Epithelial cell of prostate (primary cell): ENCODE measurements around the gene PAPLN.
A peak's percentile ranks its signal among the peaks of the same experiment; 100 is the strongest.

ENCODE experiments used
- DNase-seq: peaks from one replicate; pipeline ENCODE4 v3.0.0-alpha.2; 2011; ENCODE audit warnings: low read depth, low spot score
- H3K27ac ChIP-seq: fragments of 450-650 bp; 2 replicates; pipeline ENCODE4 v1.5.1; 2017; ENCODE audit warnings: mild to moderate bottlenecking

PAPLN gene

GRCh38 chr14:73243341-73243740 lies 6.0 kb downstream of the PAPLN start:
- DNase-seq, result no peak
- H3K27ac ChIP-seq, result no peak overlapping the region

DNA sequence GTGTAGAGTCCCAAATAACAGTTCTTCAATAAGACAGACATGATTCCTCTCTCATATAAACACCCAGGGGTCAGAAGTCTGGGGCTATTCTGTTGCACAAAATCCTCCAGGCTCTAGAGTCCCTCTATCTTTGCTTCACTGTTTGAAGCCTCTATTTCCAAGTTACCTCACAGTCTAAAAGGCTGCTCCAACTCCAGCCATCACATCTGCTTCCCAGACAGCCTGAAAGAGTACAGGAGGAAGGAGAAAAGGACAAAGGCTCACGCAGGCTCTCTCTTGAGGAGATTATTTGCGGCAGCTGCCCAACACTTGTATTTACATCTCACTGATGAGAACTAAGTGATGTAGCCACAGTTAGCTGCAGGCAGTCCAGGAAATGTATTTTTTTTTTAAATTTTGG lies 6.4 kb downstream of the PAPLN start:
- H3K27ac ChIP-seq, result no peak overlapping the region
- DNase-seq, result no peak

DNA sequence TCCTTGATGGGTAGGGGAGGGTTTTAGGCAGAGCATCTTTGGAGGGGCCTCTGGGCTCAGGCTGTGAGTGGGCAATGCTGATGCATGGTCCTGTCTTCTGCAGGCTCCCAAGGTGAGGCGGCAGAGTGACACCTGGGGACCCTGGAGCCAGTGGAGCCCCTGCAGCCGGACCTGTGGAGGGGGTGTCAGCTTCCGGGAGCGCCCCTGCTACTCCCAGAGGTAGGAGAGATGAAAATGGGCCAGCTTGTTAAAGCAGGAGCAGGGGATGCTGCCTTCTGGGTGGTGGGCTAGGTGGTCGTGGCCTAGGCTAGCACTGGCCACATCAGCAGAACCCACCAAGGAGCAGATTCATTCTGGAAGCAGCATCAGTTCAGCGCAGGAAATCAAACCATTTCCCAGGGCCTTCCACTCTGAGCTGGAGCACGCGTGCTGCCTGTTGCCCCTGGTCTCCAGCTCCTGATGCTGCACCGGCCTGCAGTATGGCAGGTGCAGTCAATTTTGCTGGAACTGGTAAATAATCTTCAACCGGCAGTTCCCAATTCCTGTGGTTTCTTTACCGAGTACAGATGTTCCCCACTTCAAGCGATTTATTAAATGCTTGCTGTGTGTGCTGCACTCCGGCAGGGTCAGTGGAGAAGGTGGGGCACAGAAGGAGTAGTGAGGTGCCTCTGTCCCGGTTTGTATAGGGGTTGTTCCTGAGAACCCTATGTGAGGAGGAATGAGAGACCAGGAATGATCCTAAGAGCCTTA lies 7.4 kb downstream of the PAPLN start:
- no peak for DNase-seq
- no peak overlapping the region for H3K27ac ChIP-seq

DNA sequence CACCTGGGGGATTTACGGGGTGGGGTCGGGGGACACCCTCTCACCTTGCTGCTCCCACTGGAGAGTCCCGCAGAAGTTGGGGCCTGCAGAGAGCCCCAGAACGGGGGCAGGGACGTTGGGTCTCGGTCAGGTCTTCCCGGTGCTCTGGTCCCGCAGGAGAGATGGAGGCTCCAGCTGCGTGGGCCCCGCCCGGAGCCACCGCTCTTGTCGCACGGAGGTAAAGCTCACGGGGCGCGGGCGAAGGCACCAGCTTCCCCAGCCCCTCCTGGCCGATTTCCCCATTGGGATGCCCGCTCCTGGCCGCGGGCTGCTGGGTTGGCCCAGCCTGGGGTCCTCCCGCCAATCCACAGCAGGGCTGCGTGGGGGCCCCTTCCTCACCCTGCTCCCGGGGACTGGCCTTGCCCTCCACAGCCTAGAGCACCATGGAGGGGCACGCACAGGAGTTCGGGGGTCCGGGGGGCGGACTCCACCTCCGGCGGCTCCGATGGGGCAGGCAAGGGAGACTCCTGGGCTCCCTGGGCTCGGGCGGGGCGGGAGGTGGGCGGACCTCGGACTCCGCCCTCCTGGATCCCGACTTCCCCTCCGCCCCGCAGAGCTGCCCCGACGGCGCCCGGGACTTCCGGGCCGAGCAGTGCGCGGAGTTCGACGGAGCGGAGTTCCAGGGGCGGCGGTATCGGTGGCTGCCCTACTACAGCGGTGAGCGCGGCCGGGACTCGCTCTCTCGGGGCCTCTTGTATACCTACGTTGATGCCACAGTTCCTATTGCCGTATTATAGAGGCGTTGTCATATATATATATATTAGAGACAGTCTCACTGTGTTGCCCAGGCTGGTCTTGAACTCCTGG lies 8.4 kb downstream of the PAPLN start:
- DNase-seq, result no peak
- H3K27ac ChIP-seq, result peak overlapping the region; percentile 53

DNA sequence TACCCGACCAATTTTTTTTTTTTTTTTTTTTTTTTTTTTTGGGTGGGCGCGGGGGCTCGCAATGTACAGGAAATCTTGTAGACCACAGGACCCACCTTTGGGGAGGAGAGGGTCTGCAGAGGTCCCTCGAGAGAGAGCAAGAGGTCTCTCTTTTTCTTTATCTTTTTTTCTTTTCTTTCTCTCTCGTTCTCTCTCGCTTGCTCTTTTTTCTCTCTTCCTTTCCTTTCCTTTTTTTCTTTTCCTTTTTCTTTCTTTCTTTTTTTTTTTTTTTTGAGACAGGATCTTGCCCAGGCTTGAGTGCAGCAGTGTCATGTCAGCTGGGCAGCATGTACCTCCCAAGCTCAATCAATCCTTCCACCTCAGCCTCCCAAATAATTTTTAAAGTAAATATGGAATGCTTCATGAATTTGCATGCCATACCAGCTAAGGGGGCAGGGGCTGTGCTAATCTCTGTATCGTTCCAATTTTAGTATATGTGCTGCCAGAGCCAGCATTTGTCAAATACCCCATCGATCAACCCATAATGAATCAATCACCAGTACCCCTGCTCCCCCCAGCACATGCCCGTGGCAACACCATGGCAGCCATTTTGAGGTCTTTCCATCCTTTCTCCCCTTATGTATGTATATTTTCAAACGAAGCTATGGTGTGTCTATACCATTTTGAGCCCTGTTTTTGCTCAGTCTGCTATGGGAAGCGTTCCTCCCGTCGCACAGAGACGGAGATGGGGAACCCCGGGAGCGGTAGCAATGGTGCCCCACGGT lies 9.3 kb downstream of the PAPLN start:
- DNase-seq, result no peak
- H3K27ac ChIP-seq, result peak overlapping the region; percentile 53

DNA sequence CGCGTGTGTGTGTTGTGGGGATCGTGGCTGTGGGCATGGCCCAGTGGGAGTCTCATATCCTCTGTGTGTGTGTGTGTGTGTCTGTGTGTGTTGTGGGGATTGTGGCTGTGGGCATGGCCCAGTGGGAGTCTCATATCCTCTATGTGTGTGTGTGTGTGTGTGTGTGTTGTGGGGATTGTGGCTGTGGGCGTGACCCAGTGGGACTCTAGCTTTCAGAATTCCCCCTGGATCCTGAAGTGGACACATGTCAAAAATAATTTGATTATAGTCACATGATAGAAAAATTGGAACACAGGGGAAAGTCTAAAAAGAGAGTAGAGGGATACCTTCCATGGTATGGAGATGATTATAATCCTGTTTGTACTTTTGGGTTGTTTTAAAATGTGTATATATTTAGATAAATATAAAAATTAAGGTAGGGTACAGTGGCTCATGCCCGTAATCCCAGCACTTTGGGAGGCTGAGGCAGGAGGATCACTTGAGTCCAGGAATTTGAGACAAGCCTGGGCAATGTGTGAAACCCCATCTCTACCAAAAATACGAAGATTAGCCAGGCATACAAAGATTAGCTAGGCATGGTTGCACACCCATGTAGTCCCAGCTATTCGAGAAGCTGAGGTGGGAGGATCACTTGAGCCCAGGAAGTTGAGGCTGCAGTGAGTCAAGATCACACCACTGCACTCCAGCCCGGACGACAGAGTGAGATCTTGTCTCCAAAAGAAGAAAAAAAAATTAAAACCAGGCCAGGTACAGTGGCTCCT lies 11.0 kb downstream of the PAPLN start:
- DNase-seq, result no peak
- peak overlapping the region; percentile 81 for H3K27ac ChIP-seq

GRCh38 chr14:73249108-73249507 lies 11.8 kb downstream of the PAPLN start:
- DNase-seq, result no peak
- H3K27ac ChIP-seq, result peak overlapping the region; percentile 81

DNA sequence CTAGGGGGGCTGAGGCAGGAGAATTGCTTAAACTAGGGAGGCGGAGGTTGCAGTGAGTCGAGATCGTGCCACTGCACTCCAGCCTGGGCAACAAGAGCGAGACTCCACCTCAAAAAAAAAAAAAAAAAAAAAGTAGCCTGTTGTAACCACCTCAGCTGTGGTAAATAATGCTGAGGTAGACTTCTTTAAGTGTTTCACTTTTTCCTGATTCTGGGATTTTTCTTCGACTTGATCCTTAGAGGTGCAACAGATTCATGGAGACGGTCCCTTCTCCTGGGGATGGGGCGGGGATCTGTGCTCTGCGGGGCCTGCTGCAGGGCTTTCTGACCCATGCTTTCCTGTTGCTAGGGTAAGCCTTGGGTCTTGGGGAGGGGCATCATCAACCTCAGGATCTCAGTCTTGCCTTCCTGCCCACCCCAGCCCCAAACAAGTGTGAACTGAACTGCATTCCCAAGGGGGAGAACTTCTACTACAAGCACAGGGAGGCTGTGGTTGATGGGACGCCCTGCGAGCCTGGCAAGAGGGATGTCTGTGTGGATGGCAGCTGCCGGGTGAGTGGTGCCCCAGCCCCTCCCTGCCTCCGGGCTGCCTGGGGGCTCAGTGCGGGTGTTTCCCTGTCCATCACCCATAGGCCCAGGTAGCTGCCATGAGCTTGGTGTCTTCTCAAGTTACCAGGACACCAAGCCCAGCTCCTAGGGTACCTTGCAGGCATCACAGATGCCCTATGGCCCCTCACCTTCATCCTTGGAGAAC lies 12.4 kb downstream of the PAPLN start:
- DNase-seq, result no peak
- no peak overlapping the region for H3K27ac ChIP-seq

DNA sequence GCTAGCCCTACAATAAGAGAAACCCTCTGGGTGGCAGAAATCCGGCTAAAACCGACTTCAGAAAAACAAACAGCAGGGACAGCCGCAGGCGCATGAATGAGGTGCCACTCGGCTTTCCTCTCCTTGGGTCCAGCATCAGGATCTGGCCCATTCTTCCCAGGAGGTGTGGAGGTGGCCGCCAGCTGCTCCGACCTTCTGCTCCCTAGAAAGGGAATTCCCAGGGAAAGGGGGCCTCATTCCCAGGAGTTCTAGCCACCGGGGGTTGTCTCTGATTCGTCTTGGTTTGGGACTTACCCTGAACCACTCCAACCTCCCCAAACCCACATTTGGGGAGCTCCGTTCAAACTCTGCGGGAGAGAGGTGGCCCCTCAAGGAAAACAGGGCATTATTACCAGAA lies 13.0 kb downstream of the PAPLN start:
- H3K27ac ChIP-seq, result no peak overlapping the region
- no peak for DNase-seq

- H3K27ac ChIP-seq, result no peak overlapping the region
- no peak for DNase-seq
These were observed 13.6 kb downstream of the PAPLN start for GRCh38 chr14:73250781-73251500.

- no peak for DNase-seq
- H3K27ac ChIP-seq, result no peak overlapping the region
These were observed 14.4 kb downstream of the PAPLN start for GRCh38 chr14:73251516-73252215.

DNA sequence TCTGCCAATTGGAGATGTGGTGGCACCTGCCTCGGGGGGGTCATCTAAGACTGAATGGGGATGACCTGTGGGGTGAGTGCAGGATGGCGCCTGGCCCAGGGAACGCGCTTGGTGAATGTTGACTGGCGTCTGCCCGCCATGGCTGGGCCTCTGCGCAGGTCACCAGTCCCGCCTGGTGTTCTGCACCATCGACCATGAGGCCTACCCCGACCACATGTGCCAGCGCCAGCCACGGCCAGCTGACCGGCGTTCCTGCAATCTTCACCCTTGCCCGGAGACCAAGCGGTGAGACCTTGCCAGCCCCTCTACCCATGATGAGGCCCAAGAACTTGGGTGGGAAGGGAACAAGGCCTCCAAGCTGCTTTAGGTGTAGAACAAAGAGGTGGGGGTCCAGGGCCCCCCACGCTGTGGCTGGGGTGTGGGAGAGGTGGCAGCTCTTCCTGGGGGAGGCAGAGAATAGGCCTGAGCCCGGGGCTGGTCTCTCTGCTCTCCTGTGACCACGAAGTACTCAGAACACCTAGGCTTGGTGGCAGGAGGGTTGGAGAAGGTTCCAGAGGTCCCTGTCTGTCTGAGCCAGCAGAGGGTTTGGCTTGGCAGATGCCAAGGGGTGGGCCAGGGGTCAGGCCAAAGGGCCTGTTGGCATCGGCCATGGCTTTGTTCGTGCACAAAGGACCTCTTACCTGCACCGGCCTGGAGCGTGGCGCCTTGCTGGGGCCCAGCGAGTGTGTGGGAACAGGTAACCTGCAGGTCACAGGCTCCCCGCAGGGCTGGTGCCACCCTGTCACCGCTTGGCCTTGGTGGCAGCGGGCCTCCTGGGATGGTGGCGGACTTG lies 15.4 kb downstream of the PAPLN start:
- no peak for DNase-seq
- H3K27ac ChIP-seq, result no peak overlapping the region

- H3K27ac ChIP-seq, result no peak overlapping the region
These were observed 16.0 kb downstream of the PAPLN start for GRCh38 chr14:73253323-73253610.

GRCh38 chr14:73253721-73254120 lies 16.4 kb downstream of the PAPLN start:
- H3K27ac ChIP-seq, result no peak overlapping the region
- no peak for DNase-seq

More at GRCh38 chr14:73253323-73253610, 16.0 kb downstream of the PAPLN start:
- DNase-seq, result no peak

- no peak overlapping the region for H3K27ac ChIP-seq
- DNase-seq, result no peak
These were observed 17.1 kb downstream of the PAPLN start for GRCh38 chr14:73254247-73255004.

GRCh38 chr14:73255005-73255400 lies 17.7 kb downstream of the PAPLN start:
- H3K27ac ChIP-seq, result no peak overlapping the region
- no peak for DNase-seq

DNA sequence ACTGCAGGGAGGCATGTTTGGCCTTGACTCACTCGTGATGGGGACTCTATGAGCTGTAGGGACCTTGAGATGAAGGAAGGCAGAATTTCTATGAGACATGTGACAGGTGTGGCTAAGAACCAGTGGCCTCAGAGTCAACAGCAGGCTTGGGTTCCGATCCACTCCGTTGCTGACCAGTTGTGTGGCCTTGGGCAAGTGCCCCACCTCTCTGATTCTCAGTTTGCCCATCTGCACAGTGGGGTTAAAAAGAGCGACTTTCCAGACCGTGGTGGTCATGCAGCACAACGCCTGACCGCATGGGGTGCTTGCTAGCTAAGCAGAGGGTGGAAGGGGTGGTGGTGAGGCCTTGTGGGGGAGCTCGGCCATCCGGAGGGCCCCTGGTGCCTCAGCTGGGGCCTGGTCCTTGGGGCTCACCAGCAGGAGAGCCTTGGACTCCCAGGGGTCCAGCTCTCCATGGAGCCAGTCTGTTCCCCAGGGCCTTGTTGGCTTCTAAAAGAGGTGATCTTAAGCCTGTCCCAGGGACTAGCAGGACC lies 18.5 kb downstream of the PAPLN start:
- H3K27ac ChIP-seq, result no peak overlapping the region
- no peak for DNase-seq
